GM21423 (cell line): ENCODE results near the gene MYO1B.

Source experiments
- ATAC-seq: cut with Tn5 transposase; IDR thresholded peaks from one replicate; pipeline ENCODE4 v1.9.1; 2021; ENCODE audit warnings: mild to moderate bottlenecking, moderate library complexity; ENCODE audit not compliant: unreplicated experiment

MYO1B gene

DNA sequence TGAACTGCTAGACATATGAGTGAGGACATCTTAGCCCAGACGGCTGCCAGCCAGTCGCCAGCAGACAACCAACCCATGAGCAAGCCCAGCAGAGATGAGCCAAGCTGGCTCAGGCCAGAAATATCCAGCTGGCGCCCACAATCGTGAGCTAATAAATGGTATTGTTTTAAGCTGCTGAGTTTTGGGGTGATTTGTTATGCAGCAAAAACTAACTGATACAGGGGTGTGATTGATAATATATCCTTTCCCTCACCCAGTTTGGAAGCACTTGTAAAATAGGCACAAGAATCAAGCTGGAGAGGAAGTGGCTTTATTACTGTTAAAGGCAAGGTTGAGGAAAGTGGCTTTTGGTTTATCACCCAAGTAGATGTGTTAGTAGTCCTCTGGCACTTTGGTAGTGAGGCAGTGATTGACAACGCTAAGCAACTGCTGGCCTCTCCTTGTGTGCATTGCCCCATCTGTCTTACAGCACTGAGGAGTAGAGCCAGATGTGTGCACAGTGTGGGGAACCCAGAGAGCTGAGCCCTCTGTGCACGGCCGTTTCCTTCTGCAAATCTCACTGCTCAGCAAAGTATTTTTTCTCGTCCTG is 110.1 kb downstream of the MYO1B start:
- no peak for ATAC-seq

GRCh38 chr2:191357678-191358077 is 112.5 kb downstream of the MYO1B start:
- no peak for ATAC-seq

- no peak for ATAC-seq
These were observed 113.3 kb downstream of the MYO1B start for GRCh38 chr2:191358325-191359025.

GRCh38 chr2:191359133-191359532 is 113.9 kb downstream of the MYO1B start:
- ATAC-seq, result no peak

DNA sequence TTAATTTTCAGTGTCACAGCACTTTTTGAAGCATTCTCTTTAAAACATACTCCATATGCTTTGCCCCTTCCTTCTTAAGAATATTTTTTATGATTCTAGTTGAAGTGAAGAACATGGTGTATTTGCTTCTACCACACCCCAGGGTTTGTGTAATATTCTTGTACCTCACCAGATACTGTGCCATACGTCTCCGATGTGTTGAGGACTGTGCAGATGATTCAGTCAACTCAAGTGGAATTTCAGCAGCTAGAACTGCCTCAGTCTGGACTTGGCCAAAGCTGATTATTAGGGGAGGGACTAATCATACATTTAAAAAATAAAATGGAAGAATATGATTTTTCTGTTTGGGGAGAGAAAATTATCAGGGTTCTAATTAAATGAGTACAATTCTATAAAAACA is 115.7 kb downstream of the MYO1B start:
- ATAC-seq, result no peak

- ATAC-seq, result no peak
These were observed 117.6 kb downstream of the MYO1B start for GRCh38 chr2:191362841-191363240.

DNA sequence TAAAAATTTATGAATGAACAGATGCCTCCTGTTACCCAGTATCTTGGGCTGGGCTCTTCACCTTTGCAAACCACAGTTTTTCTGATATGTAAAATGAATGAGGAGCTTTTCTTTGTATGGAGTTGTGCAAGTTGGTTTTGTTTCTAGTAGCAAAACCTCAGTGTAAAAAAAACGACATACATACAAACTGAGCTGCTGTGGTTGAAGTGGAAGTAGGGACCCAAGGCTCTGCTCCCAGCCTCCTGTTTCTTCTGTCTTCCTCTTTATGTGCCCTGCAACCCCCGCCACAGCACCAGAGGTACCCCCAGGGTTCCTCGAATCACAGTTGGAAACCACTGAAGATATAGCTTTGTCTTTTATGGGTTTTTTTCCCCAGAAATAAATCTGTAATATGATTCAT is 118.1 kb downstream of the MYO1B start:
- ATAC-seq, result no peak

DNA sequence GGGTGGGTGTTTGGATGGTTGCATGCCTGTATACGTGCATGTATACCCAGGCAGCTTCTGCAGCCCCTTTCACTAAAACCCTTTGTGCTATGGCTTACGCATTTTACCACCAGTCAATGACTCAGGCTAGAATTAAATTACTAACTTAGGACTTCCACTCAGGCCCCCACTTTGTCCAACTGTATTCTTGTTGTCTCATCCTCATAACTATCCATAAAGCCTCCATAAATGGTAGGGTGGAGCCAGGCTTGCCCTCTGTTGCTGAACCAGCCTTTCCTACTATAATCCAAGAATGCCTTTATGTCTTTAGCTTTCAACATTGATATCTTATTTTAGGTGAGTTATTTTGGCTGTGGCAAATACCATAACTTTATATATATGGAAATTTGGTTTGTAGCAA is 119.9 kb downstream of the MYO1B start:
- ATAC-seq, result no peak

DNA sequence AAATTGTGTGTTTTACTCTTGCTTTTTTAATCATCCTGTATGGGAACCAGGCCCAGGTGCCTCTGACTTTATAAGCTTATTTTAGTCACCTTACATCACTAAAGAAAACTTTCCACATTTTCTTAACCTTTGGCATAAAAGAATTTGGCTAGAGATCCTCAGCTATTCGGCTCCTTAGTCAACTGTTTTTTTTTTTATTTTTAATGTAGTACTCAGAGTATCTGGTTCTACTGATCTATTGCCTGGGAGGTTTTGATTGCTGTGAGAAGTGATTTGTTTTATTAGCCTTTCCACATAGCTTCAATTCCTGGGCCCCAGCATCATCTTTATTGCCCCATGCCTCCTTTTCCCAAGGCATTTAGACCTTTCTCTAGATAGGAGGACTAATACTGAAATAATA is 121.0 kb downstream of the MYO1B start:
- ATAC-seq, result no peak

- no peak for ATAC-seq
These were observed 123.8 kb downstream of the MYO1B start for GRCh38 chr2:191369034-191369433.

- ATAC-seq, result no peak
These were observed 129.2 kb downstream of the MYO1B start for GRCh38 chr2:191374366-191374765.

GRCh38 chr2:191374939-191375338 is 129.7 kb downstream of the MYO1B start:
- no peak for ATAC-seq

DNA sequence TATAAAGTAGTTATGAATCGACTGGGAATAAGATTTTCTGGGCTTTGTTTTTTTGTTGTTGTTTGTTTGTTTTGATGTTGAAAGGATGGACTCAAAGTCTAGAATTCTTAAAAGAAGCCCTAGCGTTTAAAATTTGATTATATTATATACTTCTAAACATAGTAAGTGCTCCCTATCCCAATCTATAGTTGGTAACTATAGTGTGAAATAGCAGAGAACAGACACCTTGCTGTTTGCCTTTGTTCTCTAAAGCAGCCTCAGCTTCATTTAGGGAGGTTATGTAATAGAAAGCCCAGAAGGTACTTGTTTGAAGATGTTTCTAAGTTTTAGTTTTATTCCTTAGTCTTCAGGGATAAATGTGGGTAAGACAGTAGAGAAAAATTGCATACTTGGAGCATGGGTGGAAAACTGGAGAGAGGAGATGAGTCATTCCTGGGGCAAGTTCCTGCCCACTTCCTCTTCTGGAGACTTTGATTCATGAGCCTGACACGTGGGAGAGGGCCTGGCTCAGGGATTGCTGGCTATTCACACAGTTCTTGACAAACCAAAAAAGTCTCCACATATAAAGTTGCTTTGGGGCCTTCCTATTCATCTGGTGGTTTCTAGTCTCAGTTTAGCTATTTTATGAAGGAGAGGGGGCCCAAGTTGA is 131.9 kb downstream of the MYO1B start:
- ATAC-seq, result peak; percentile 73

GRCh38 chr2:191379375-191379774 is 134.2 kb downstream of the MYO1B start:
- ATAC-seq, result no peak

- no peak for ATAC-seq
These were observed 137.6 kb downstream of the MYO1B start for GRCh38 chr2:191382801-191383200.

- no peak for ATAC-seq
These were observed 138.3 kb downstream of the MYO1B start for GRCh38 chr2:191383486-191383885.

GRCh38 chr2:191384829-191385228 is 139.6 kb downstream of the MYO1B start:
- ATAC-seq, result no peak

GRCh38 chr2:191385416-191386160 is 140.4 kb downstream of the MYO1B start:
- ATAC-seq, result no peak

GRCh38 chr2:191386938-191387536 is 141.8 kb downstream of the MYO1B start:
- no peak for ATAC-seq

- no peak for ATAC-seq
These were observed 144.1 kb downstream of the MYO1B start for GRCh38 chr2:191389288-191389687.

- ATAC-seq, result no peak
These were observed 146.0 kb downstream of the MYO1B start for GRCh38 chr2:191391171-191391570.
